ENCODE data around the gene PRIMA1. TPM values are rescaled to one million over a fixed set of nuclear protein-coding genes. Genes with fewer than 3 reads are reported as not detected.
A peak's percentile ranks its signal among the peaks of the same experiment; 100 is the strongest.

The PRIMA1 gene
- polyA plus RNA-seq, 1 of the 3 experiments (the other 2 are of a cell fraction): 0.18 TPM

DNA sequence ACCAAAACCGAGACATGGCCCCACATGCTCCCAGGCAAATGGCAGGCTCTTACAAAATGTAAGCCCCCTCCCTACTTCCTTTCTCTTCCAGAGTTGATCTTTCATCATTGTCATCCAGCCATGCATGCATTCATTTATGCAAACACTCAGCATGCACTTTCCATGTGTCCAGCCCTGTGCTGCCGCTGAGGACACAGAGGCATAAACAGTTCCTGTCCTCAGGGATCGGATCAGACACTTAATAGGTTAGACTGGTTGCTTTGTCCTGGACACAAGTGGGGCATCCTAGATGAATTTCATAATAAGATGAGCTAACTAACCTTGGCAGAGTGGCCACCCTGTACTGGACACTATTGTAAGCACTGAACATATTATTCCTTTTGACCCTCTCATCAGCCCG lies 23.1 kb downstream of the PRIMA1 start:
- no peaks in the 10 kb centered on the region for H3K9me3 ChIP-seq
- no peaks in the 10 kb centered on the region for H3K27me3 ChIP-seq (ENCODE audit: insufficient read depth)
- H3K4me2 ChIP-seq: no peak overlapping the region
- CTCF ChIA-PET: interaction anchor here (0.8 to 1.5 kb wide), 3 partner anchors 10 to 138 kb away, joined by 3 to 7 read pairs (median 3); no protein-coding TSS in a partner anchor
- 6% methylated on average over 4 of the region's 4 CpGs for WGBS (ENCODE audit: low lambda C conversion rate)
- no peak overlapping the region for H2AFZ ChIP-seq (ENCODE audit: low read depth)
- H3F3A ChIP-seq (replicated peaks; ENCODE audit: insufficient read depth): no peaks in the 10 kb centered on the region
- no peaks in the 10 kb centered on the region for H3K79me2 ChIP-seq (ENCODE audit: insufficient read depth)
- no peaks in the 10 kb centered on the region for H3K36me3 ChIP-seq (replicated peaks in 1 of 2; ENCODE audit: control insufficient read depth in 1 of 2, insufficient read depth in 2 of 2, low read length in 1 of 2)
- no peaks in the 10 kb centered on the region for H3K9me2 ChIP-seq
- peak overlapping the region in 1 of 2 experiments; percentile 72; a peak in 2 of 4 replicates for H3K27ac ChIP-seq (ENCODE audit: low read depth in 2 of 2, low read length in 1 of 2)
- no peak overlapping the region for H3K4me3 ChIP-seq (ENCODE audit: low read depth in 2 of 2, low read length in 1 of 2)
- no peak for TF ChIP-seq TCF12 (IDR thresholded peaks at IDR 0.05)
- H4K20me1 ChIP-seq (ENCODE audit: insufficient read depth): no peaks in the 10 kb centered on the region
- peaks cover 0 to 45% of the 10 kb centered on the region in 2 experiments; a peak in 2 of 4 replicates for H3K4me1 ChIP-seq (ENCODE audit: control insufficient read depth in 1 of 2, insufficient read depth in 2 of 2, low read depth in 1 of 2, low read length in 1 of 2)
- POLR2A ChIA-PET: no interaction called here
- H3K9ac ChIP-seq: no peak overlapping the region
- DNase-seq: no peak

DNA sequence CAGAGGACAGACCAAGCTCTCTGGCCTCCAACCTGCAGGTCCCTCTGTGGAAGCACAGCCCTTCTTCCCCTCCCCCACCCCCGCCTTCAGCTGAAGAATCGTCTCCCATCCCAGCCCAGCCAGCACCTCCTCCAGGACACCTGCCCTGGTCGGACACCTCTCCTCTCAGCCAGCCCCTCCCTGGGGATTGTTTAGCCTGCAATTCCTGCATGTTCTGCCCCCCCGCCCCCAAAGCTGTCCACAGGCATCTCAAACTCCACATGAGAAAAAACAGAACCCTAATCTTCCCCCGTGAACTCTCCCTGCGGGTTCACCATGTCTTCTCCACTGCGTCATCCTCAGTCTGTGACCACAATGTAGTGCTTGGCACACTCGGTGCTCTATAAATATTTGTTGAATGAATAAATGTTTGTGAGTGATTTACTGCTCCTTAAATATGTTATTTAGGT lies 24.1 kb downstream of the PRIMA1 start:
- POLR2A ChIA-PET: interaction anchor here (0.6 to 1.4 kb wide), 2 partner anchors 16 to 89 kb away, joined by 3 to 5 read pairs; no protein-coding TSS in a partner anchor
- H3K79me2 ChIP-seq (ENCODE audit: insufficient read depth): no peaks in the 10 kb centered on the region
- no peak overlapping the region for H3K4me2 ChIP-seq
- no peak overlapping the region for H3K4me3 ChIP-seq (ENCODE audit: low read depth in 2 of 2, low read length in 1 of 2)
- peak overlapping the region in 1 of 2 experiments; percentile 72; a peak in 2 of 4 replicates for H3K27ac ChIP-seq (ENCODE audit: low read depth in 2 of 2, low read length in 1 of 2)
- H2AFZ ChIP-seq (ENCODE audit: low read depth): no peak overlapping the region
- H3K4me1 ChIP-seq (ENCODE audit: control insufficient read depth in 1 of 2, insufficient read depth in 2 of 2, low read depth in 1 of 2, low read length in 1 of 2): peaks cover 0 to 54% of the 10 kb centered on the region in 2 experiments; a peak in 2 of 4 replicates
- no peaks in the 10 kb centered on the region for H3F3A ChIP-seq (replicated peaks; ENCODE audit: insufficient read depth)
- no peaks in the 10 kb centered on the region for H3K9me3 ChIP-seq
- H3K36me3 ChIP-seq (replicated peaks in 1 of 2; ENCODE audit: control insufficient read depth in 1 of 2, insufficient read depth in 2 of 2, low read length in 1 of 2): no peaks in the 10 kb centered on the region
- DNase-seq: peak; percentile 55
- H3K9ac ChIP-seq: no peak overlapping the region
- CTCF ChIA-PET: interaction anchor here (0.7 to 1.5 kb wide), 6 partner anchors 14 to 139 kb away, joined by 3 to 7 read pairs (median 3); partner anchors contain the start of gene PRIMA1
- 26% methylated on average over 8 of the region's 8 CpGs for WGBS (ENCODE audit: low lambda C conversion rate)
- H3K9me2 ChIP-seq: no peaks in the 10 kb centered on the region
- H4K20me1 ChIP-seq (ENCODE audit: insufficient read depth): no peaks in the 10 kb centered on the region
- no peaks in the 10 kb centered on the region for H3K27me3 ChIP-seq (ENCODE audit: insufficient read depth)
- TF ChIP-seq USF1 (IDR thresholded peaks at IDR 0.05; ENCODE audit: borderline replicate concordance, low read depth) (no peak), CTCF (IDR thresholded peaks at IDR 0.05) (no peak), EP300 (IDR thresholded peaks at IDR 0.05; ENCODE audit: borderline replicate concordance in 1 of 2, low read depth in 1 of 2, low read length in 1 of 2) (no peak), RAD21 (IDR thresholded peaks at IDR 0.05; ENCODE audit: low read length) (no peak), GABPA (IDR thresholded peaks at IDR 0.05; ENCODE audit: low read depth) (no peak), MXI1 (IDR thresholded peaks at IDR 0.05; ENCODE audit: low read depth, low read length) (no peak), POLR2AphosphoS5 (IDR thresholded peaks at IDR 0.05; ENCODE audit: low read depth, low read length) (no peak), GATA2 (CRISPR knock-in tag; IDR thresholded peaks at IDR 0.05) (no peak), ELF1 (IDR thresholded peaks at IDR 0.05) (no peak), RFX5 (IDR thresholded peaks at IDR 0.05; ENCODE audit: low read length) (no peak), TAF1 (IDR thresholded peaks at IDR 0.05; ENCODE audit: borderline replicate concordance, low read depth, low read length) (no peak), TEAD4 (IDR thresholded peaks at IDR 0.05; ENCODE audit: borderline replicate concordance, insufficient read depth) (no peak)
- TF ChIP-seq, protein P1, sequence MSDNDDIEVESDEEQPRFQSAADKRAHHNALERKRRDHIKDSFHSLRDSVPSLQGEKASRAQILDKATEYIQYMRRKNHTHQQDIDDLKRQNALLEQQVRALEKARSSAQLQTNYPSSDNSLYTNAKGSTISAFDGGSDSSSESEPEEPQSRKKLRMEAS (IDR thresholded peaks at IDR 0.05; ENCODE audit: low read depth): no peak
- TF ChIP-seq, protein P2, sequence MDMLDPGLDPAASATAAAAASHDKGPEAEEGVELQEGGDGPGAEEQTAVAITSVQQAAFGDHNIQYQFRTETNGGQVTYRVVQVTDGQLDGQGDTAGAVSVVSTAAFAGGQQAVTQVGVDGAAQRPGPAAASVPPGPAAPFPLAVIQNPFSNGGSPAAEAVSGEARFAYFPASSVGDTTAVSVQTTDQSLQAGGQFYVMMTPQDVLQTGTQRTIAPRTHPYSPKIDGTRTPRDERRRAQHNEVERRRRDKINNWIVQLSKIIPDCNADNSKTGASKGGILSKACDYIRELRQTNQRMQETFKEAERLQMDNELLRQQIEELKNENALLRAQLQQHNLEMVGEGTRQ (IDR thresholded peaks at IDR 0.05; ENCODE audit: borderline replicate concordance, low read depth, low read length): no peak
- TF ChIP-seq, protein P3, sequence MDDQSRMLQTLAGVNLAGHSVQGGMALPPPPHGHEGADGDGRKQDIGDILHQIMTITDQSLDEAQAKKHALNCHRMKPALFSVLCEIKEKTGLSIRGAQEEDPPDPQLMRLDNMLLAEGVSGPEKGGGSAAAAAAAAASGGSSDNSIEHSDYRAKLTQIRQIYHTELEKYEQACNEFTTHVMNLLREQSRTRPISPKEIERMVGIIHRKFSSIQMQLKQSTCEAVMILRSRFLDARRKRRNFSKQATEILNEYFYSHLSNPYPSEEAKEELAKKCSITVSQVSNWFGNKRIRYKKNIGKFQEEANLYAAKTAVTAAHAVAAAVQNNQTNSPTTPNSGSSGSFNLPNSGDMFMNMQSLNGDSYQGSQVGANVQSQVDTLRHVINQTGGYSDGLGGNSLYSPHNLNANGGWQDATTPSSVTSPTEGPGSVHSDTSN (IDR thresholded peaks at IDR 0.05): no peak
- TF ChIP-seq, protein P4, sequence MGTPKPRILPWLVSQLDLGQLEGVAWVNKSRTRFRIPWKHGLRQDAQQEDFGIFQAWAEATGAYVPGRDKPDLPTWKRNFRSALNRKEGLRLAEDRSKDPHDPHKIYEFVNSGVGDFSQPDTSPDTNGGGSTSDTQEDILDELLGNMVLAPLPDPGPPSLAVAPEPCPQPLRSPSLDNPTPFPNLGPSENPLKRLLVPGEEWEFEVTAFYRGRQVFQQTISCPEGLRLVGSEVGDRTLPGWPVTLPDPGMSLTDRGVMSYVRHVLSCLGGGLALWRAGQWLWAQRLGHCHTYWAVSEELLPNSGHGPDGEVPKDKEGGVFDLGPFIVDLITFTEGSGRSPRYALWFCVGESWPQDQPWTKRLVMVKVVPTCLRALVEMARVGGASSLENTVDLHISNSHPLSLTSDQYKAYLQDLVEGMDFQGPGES (IDR thresholded peaks at IDR 0.05; ENCODE audit: low read depth, low read length): no peak

Data from SK-N-SH (cell line).